Aorta (tissue), 5 donors: ENCODE measurements around the gene MPHOSPH9. TPM values are rescaled to one million over a fixed set of nuclear protein-coding genes. Genes with fewer than 3 reads are reported as not detected.

Experiments
- ATAC-seq: fragments of 200-7000 bp; cut with Tn5 transposase; one replicate; pipeline ENCODE4 v1.9.1; 2022; ENCODE audit warnings: moderate library complexity; ENCODE audit not compliant: low FRiP score
- DNase-seq, 2 donors: peaks; one replicate each; pipeline ENCODE4 v3.0.0-alpha.2; 2020
- H3K27ac ChIP-seq, 2 donors: one replicate each; pipeline ENCODE4 v1.5.1; 2013; ENCODE audit warnings: low read length in 2 of 2, mild to moderate bottlenecking in 2 of 2, moderate library complexity in 2 of 2, control low read depth in 1 of 2, inconsistent platforms in 1 of 2, low read depth in 1 of 2
- H3K27me3 ChIP-seq, 2 donors: one replicate each; pipeline ENCODE4 v1.6.1; 2013; ENCODE audit warnings: control low read depth in 1 of 2, low read length in 1 of 2, mild to moderate bottlenecking in 1 of 2, moderate library complexity in 1 of 2; ENCODE audit not compliant: insufficient read depth in 2 of 2, control insufficient read depth in 1 of 2
- H3K36me3 ChIP-seq, 2 donors: one replicate each; pipeline ENCODE4 v1.6.1; 2013; ENCODE audit warnings: control low read depth in 1 of 2, low read length in 1 of 2, mild to moderate bottlenecking in 1 of 2; ENCODE audit not compliant: insufficient read depth in 2 of 2, control insufficient read depth in 1 of 2
- H3K4me1 ChIP-seq, 2 donors: one replicate each; pipeline ENCODE4 v1.6.1; 2013; ENCODE audit warnings: low read length in 2 of 2, control low read depth in 1 of 2, mild to moderate bottlenecking in 1 of 2, moderate library complexity in 1 of 2; ENCODE audit not compliant: insufficient read depth in 2 of 2, control insufficient read depth in 1 of 2
- H3K4me3 ChIP-seq, 2 donors: one replicate each; pipeline ENCODE4 v1.5.1; 2013; ENCODE audit warnings: low read length in 2 of 2, control low read depth in 1 of 2, mild to moderate bottlenecking in 1 of 2
- H3K9me3 ChIP-seq: one replicate; pipeline ENCODE4 v1.6.1; 2013; ENCODE audit warnings: mild to moderate bottlenecking, low read length; ENCODE audit not compliant: control insufficient read depth
- WGBS, 2 donors: extraction: QIAGEN DNeasy Blood & Tissue Kit; methylation state at CpG; one replicate each; pipeline ENCODE4 v1.1.7; 2013; 5-methylcytosine and 5-hydroxymethylcytosine counted together
- intact Hi-C, 2 donors: fragments of 100-400 bp; cut with DNase I; formaldehyde crosslinking; loops; one replicate each; pipeline versions ENCODE4 v1.14.2 to v1.15.0; 2022
- polyA plus RNA-seq, 2 donors: library from polyadenylated mRNA; stranded (reverse); fragments of 200-250 nt; gene quantifications; one replicate each; pipeline ENCODE4 v1.2.3, GENCODE V29; 2013
- total RNA-seq, 2 donors: library from RNA; stranded (reverse); fragmentation: NEBNext Ultra II Directional; extraction: Animal tissue kit (Norgen Biotek cat#: 25700); gene quantifications; one replicate each; pipeline ENCODE4 v1.2.1, GENCODE V29; 2021
- donor health status: healthy with polysubstance abuse.
- donor health status: Bipolar disorder and iron deficiency.
- donor health status: DM: no; HTN: no; CAD: no.
- donor health status: DM: no; HTN: no; CAD: no.
- donor health status: DM: yes; HTN: yes; CAD: no.

MPHOSPH9 gene
- total and polyA plus RNA-seq, 4 donors = 2.0 to 25.1 (median 9.3) TPM

- intact Hi-C loops = no loop called here
These were observed 36.5 kb upstream of the MPHOSPH9 start for GRCh38 chr12:123269395-123269892.

GRCh38 chr12:123268850-123269249 lies 35.9 kb upstream of the MPHOSPH9 start:
- no peaks in the 10 kb centered on the region for H3K27me3 ChIP-seq
- ATAC-seq (no peak), DNase-seq (peak; percentile 51 to 67)
- H3K4me3 ChIP-seq = no peak overlapping the region
- no peak overlapping the region for H3K27ac ChIP-seq
- peaks cover 0 to 4% of the 10 kb centered on the region in 2 donors for H3K36me3 ChIP-seq
- WGBS, 2 donors = 76 to 78% methylated on average over 13 of the region's 13 CpGs
- intact Hi-C loops = no loop called here
- H3K4me1 ChIP-seq = no peaks in the 10 kb centered on the region
- no peaks in the 10 kb centered on the region for H3K9me3 ChIP-seq

More at GRCh38 chr12:123269395-123269892, 36.5 kb upstream of the MPHOSPH9 start:
- Histone ChIP-seq H3K27me3 (no peaks in the 10 kb centered on the region), H3K9me3 (no peaks in the 10 kb centered on the region), H3K27ac (peak overlapping the region in 1 of 2 donors; percentile 59), H3K36me3 (peaks cover 0 to 4% of the 10 kb centered on the region in 2 donors), H3K4me1 (no peaks in the 10 kb centered on the region), H3K4me3 (peak overlapping the region; percentile 90 to 95)
- DNase-seq = peak; percentile 84 to 89
- ATAC-seq = peak; percentile 68
- WGBS, 2 donors = 5 to 8% methylated on average over 32 of the region's 32 CpGs

GRCh38 chr12:123267991-123268843 lies 35.3 kb upstream of the MPHOSPH9 start:
- Histone ChIP-seq H3K9me3 (no peaks in the 10 kb centered on the region), H3K4me1 (no peaks in the 10 kb centered on the region), H3K36me3 (peaks cover 0 to 4% of the 10 kb centered on the region in 2 donors), H3K4me3 (no peak overlapping the region), H3K27ac (no peak overlapping the region), H3K27me3 (no peaks in the 10 kb centered on the region)
- no peak for ATAC-seq
- DNase-seq = peak; percentile 62 to 79
- intact Hi-C loops = no loop called here
- 45 to 48% methylated on average over 36 of the region's 36 CpGs for WGBS, 2 donors

GRCh38 chr12:123267335-123267920 lies 34.5 kb upstream of the MPHOSPH9 start:
- intact Hi-C loops = no loop called here
- no peaks in the 10 kb centered on the region for H3K9me3 ChIP-seq
- no peaks in the 10 kb centered on the region for H3K27me3 ChIP-seq
- H3K4me1 ChIP-seq = no peaks in the 10 kb centered on the region
- DNase-seq (no peak), ATAC-seq (no peak)
- no peak overlapping the region for H3K4me3 ChIP-seq
- no peak overlapping the region for H3K27ac ChIP-seq
- WGBS, 2 donors = 91% methylated on average over 7 of the region's 7 CpGs
- peaks cover 0 to 4% of the 10 kb centered on the region in 2 donors for H3K36me3 ChIP-seq

- WGBS, 2 donors = 89 to 90% methylated on average over 19 of the region's 19 CpGs
- Histone ChIP-seq H3K4me3 (no peak overlapping the region), H3K9me3 (no peaks in the 10 kb centered on the region), H3K27ac (no peak overlapping the region), H3K27me3 (no peaks in the 10 kb centered on the region), H3K4me1 (no peaks in the 10 kb centered on the region), H3K36me3 (peaks cover 0 to 5% of the 10 kb centered on the region in 2 donors)
- intact Hi-C loops = no loop called here
- ATAC-seq (no peak), DNase-seq (peak in 1 of 2 donors; percentile 68)
These were observed 33.8 kb upstream of the MPHOSPH9 start for GRCh38 chr12:123266679-123267277.

- Histone ChIP-seq H3K4me1 (no peaks in the 10 kb centered on the region), H3K27ac (no peak overlapping the region), H3K27me3 (no peaks in the 10 kb centered on the region), H3K4me3 (no peak overlapping the region), H3K36me3 (peaks cover 0 to 5% of the 10 kb centered on the region in 2 donors), H3K9me3 (no peaks in the 10 kb centered on the region)
- DNase-seq (peak in 1 of 2 donors; percentile 29), ATAC-seq (no peak)
- intact Hi-C loops = no loop called here
- WGBS, 2 donors = 90 to 91% methylated on average over 35 of the region's 35 CpGs
These were observed 33.1 kb upstream of the MPHOSPH9 start for GRCh38 chr12:123265851-123266678.

GRCh38 chr12:123264642-123265041 lies 31.7 kb upstream of the MPHOSPH9 start:
- Histone ChIP-seq H3K36me3 (peaks cover 0 to 5% of the 10 kb centered on the region in 2 donors), H3K27me3 (no peaks in the 10 kb centered on the region), H3K27ac (no peak overlapping the region), H3K4me3 (no peak overlapping the region), H3K9me3 (no peaks in the 10 kb centered on the region), H3K4me1 (no peaks in the 10 kb centered on the region)
- intact Hi-C loops = no loop called here
- DNase-seq = no peak
- 59 to 71% methylated on average over 7 of the region's 7 CpGs for WGBS, 2 donors
- no peak for ATAC-seq

- H3K36me3 ChIP-seq = peaks cover 0 to 13% of the 10 kb centered on the region in 2 donors
- no peaks in the 10 kb centered on the region for H3K4me1 ChIP-seq
- WGBS, 2 donors = 83% methylated on average over 7 to 8 of the region's 8 CpGs
- intact Hi-C loops = no loop called here
- H3K27ac ChIP-seq = no peak overlapping the region
- no peaks in the 10 kb centered on the region for H3K27me3 ChIP-seq
- DNase-seq = no peak
- no peaks in the 10 kb centered on the region for H3K9me3 ChIP-seq
- H3K4me3 ChIP-seq = no peak overlapping the region
- no peak for ATAC-seq
These were observed 30.4 kb upstream of the MPHOSPH9 start for GRCh38 chr12:123263196-123263817.
